ENCODE data around the gene DUSP23.

The DUSP23 gene

DNA sequence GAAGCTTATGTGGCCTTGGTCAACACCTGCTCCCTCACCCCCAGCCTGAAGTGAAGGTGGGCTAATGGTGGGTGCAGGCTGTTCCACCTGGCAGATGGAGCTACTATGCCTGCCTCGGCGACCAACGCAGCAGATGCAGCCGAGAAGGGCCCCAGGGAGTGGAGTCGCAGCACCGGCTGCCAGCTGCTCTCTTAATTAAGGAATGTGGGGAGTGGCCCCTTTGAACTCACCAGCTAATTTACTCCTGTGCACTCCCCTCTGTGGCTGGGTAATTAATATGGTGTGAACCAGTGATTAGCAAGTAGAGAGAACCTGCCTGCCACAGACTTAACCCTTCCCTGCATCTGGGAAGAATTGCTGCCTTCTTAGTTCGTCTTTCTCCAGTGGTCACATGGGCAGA is 42.6 kb downstream of the DUSP23 start:
- Histone ChIP-seq H3K4me1 (no peaks in the 10 kb centered on the region), H3K27me3 (peaks cover 0 to 11% of the 10 kb centered on the region in 2 donors), H3K36me3 (no peaks in the 10 kb centered on the region), H3K27ac (no peak overlapping the region), H3K4me3 (no peak overlapping the region), H3K9me3 (no peaks in the 10 kb centered on the region)
- no peak for DNase-seq
- intact Hi-C loops (cut with DNase I; ENCODE audit: low total_unique reads): no loop called here
- TF ChIP-seq, protein P1, sequence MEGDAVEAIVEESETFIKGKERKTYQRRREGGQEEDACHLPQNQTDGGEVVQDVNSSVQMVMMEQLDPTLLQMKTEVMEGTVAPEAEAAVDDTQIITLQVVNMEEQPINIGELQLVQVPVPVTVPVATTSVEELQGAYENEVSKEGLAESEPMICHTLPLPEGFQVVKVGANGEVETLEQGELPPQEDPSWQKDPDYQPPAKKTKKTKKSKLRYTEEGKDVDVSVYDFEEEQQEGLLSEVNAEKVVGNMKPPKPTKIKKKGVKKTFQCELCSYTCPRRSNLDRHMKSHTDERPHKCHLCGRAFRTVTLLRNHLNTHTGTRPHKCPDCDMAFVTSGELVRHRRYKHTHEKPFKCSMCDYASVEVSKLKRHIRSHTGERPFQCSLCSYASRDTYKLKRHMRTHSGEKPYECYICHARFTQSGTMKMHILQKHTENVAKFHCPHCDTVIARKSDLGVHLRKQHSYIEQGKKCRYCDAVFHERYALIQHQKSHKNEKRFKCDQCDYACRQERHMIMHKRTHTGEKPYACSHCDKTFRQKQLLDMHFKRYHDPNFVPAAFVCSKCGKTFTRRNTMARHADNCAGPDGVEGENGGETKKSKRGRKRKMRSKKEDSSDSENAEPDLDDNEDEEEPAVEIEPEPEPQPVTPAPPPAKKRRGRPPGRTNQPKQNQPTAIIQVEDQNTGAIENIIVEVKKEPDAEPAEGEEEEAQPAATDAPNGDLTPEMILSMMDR (IDR thresholded peaks at IDR 0.05): no peak

DNA sequence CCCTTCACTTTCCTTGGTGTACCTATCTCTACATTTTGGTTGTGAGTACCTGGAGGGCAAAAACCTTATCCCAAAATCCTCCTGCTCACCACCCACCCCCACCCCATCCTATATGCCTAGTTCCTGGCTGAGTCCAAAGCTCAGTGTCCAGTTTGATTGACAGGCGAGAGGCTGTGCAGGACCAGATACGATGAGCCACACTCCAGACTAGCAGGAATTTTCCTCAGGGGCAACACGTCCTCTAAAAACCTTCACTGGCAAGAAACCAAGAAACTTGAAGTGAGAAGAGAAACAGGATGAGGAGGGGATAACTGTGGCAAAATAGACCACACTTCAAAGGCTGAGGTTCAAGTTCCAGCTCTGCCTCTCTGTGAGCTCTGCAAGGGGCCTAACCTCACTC is 44.8 kb downstream of the DUSP23 start:
- DNase-seq: no peak
- Histone ChIP-seq H3K36me3 (no peaks in the 10 kb centered on the region), H3K27ac (no peak overlapping the region), H3K9me3 (no peaks in the 10 kb centered on the region), H3K4me3 (no peak overlapping the region), H3K4me1 (no peaks in the 10 kb centered on the region), H3K27me3 (peaks cover 0 to 11% of the 10 kb centered on the region in 2 donors)
- TF ChIP-seq, protein P1 (IDR thresholded peaks at IDR 0.05): no peak
- intact Hi-C loops (cut with DNase I; ENCODE audit: low total_unique reads): no loop called here

DNA sequence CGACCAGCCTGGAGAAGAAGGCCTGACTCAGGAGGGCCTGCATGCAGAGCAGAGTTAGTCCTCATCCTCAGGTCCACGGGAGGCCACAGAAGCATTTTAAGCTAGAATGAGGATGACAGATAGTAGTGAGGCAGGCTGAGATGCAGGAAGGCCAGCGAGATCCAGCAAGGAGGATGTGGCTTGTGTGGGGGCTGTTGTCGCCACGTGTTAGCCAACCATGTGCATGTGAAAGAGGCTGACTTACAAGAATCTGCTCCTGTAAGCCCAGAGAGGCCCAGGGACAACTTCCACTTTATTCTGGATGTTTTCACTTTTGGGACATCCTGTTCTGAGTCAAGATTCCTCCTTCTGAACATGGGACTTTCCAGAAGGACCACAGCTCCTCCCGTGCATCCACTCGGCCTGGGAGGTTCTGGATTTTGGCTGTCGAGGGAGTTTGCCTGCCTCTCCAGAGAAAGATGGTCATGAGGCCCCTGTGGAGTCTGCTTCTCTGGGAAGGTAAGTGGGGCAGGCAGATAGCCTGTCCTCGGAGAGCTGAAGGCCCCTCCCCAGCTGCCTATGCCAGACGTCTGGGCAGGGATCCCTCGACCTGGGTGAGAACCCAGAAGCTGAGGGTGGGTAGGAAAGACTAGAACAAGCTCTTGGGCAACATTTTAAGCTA is 45.8 kb downstream of the DUSP23 start, which contains the start of gene SLAMF8:
TSS of gene SLAMF8 (plus strand) at position 433 of the 661 bp plus-strand sequence. CDS start at position 459, 26 bp downstream.
- Histone ChIP-seq H3K27ac (no peak within 1 kb of the TSS), H3K4me3 (no peak within 1 kb of the TSS), H3K36me3 (no peaks in the 10 kb centered on the region), H3K4me1 (no peaks in the 10 kb centered on the region), H3K9me3 (no peaks in the 10 kb centered on the region), H3K27me3 (peaks cover 0 to 11% of the 10 kb centered on the region in 2 donors)
- intact Hi-C loops (cut with DNase I; ENCODE audit: low total_unique reads): no loop called here
- TF ChIP-seq, protein P1 (IDR thresholded peaks at IDR 0.05): no peak
- DNase-seq: peak; percentile 61 to 73

DNA sequence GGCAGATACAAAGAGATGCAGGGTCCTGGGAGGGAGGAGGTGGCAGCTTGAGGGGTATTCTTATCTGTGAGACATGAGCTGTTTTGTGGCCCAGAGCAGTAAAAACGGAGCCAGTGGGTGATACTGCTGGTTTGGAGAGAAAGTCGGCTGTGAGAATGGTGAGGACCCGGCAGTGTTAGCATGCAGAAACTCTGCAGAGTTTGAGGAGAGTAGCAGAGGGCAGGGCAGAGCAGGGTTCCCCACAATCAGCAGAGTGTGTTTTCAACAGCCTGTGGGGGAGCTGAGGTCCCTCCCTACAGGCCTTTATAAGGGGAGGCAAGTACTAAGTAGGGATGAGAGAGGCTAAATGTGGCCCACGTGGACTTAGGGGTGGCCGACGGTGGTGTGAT is 46.3 kb downstream of the DUSP23 start:
- no peak for DNase-seq
- intact Hi-C loops (cut with DNase I; ENCODE audit: low total_unique reads): no loop called here
- Histone ChIP-seq H3K27me3 (peaks cover 0 to 11% of the 10 kb centered on the region in 2 donors), H3K9me3 (no peaks in the 10 kb centered on the region), H3K4me1 (no peaks in the 10 kb centered on the region), H3K27ac (no peak overlapping the region), H3K4me3 (no peak overlapping the region), H3K36me3 (no peaks in the 10 kb centered on the region)
- TF ChIP-seq, protein P1 (IDR thresholded peaks at IDR 0.05): no peak

DNA sequence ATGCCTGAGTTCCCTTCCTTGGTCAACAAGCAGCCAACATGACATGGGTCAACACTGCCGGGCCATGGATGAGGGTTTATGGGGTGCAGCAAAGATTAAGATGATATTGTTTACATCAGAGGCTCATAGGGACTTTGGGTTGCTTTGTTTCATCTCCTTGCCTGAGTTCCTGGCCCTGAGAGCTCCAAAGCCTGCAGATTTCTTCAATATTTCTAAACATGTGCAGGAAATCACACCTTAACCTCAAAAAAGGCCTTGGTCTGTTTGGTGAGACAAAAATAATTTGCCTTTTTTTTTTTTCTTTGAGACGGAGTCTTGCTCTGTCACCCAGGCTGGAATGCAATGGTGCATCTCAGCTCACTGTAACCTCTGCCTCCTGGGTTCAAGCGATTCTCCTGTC is 46.8 kb downstream of the DUSP23 start:
- no peak overlapping the region for H3K27ac ChIP-seq
- no peak overlapping the region for H3K4me3 ChIP-seq
- peaks cover 0 to 11% of the 10 kb centered on the region in 2 donors for H3K27me3 ChIP-seq
- intact Hi-C loops (cut with DNase I; ENCODE audit: low total_unique reads): no loop called here
- TF ChIP-seq, protein P1 (IDR thresholded peaks at IDR 0.05): no peak
- H3K9me3 ChIP-seq: no peaks in the 10 kb centered on the region
- no peaks in the 10 kb centered on the region for H3K4me1 ChIP-seq
- H3K36me3 ChIP-seq: no peaks in the 10 kb centered on the region
- no peak for DNase-seq
